CD4-positive, alpha-beta T cell treated with Interleukin-2 at 100 ng/mL for 4 hours (primary cell): ENCODE results near the gene DAZAP1.

Source experiments
- DNase-seq: peaks from one replicate; pipeline ENCODE4 v3.0.0-alpha.2; 2020; ENCODE audit warnings: low spot score

Gene DAZAP1

DNA sequence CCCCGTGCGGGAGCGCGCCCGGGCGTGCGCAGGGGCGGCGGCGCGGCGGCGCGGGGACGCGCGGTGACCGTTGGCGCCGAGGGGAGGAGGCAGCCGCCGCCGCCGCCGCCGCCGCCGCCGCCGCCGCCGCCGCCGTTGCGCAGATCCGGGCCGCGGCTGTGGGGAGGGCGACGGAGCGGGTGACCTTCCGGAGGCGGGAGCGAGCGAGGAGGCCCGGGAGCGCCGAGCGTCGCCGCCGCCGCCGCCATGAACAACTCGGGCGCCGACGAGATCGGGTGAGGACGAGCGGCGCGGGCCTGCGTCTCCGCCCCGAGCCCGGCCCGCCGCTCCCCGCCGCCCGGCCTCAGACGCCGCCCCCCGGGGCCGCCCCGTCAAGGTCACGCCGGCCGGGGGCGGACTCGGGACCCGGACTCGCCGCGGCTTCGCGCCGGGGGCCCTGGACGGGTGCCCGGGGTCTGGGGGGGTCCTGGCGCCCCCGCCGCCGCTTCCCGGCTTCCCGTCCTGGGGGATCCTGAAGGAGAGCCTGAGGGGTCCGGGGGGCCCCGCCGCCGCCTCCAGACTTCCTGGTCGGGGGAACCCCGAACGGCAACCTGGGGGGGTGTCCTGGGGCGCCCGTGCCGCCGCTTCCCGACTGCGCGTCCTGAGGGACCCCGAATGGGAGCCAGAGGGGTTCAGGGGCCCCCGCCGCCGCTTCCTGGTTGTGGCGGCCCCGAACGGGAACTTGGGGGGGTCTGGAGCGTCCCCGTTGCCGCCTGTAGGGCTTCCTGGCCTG lies at the start of gene DAZAP1:
TSS of gene DAZAP1 (plus strand) at position 59 of the 772 bp plus-strand sequence. CDS start at position 247, 188 bp downstream.
- no peak for DNase-seq

GRCh38 chr19:1360126-1360817 lies 47.1 kb upstream of the DAZAP1 start:
- no peak for DNase-seq

GRCh38 chr19:1360818-1361461 lies 46.4 kb upstream of the DAZAP1 start:
- DNase-seq, result no peak

GRCh38 chr19:1361601-1362386 lies 45.6 kb upstream of the DAZAP1 start:
- DNase-seq, result no peak

- DNase-seq, result no peak
Measured at GRCh38 chr19:1362387-1363257, 44.8 kb upstream of the DAZAP1 start.

DNA sequence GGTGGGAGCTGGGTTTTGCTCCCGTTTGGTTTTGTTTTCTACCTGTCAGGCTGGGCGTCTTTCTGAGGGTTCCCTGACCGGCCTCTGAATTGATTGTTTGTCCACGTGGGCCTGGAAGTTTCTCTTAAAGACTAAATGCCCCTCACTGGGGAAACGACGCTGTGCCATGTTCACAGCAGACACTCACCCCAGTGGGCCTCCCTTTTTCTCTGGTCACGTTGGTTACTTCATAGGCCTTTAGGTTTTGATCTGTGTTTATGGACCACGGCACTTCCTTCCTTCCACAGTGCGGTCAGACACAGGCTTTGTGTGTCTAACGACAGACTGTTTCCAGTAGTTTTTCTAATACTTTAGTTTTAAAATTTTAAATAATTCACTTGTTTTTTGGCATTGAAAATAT lies 43.8 kb upstream of the DAZAP1 start:
- peak; percentile 42 for DNase-seq

DNA sequence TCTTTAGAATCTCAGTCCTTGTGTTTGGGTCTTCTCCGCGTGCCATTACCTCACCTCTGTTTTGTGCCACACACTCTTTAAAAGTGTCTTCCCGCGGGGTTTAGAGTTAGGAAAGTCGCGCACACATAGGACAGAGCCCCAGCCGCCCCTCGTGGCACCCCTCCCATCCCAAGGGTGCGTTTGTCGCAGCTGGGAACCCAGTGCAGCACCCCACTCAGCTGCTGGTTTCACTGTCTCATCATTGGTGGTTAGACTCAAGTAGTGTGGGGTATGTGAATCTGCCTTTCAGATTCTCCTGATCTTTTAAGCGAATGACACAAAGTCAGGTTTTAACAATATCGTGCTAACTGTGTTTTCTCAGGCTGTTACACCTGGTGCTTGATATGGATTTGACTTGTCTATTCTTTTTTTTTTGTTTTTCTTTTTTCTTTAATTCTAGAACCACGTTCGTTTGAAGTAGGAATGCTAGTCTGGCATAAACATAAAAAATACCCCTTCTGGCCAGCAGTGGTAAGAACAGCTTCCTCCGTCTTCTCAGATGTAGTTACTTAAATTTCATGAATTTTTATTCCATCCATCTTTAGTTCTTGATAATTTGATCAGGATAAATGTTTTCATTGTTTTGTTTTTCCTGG lies 43.2 kb upstream of the DAZAP1 start:
- DNase-seq, result no peak

DNA sequence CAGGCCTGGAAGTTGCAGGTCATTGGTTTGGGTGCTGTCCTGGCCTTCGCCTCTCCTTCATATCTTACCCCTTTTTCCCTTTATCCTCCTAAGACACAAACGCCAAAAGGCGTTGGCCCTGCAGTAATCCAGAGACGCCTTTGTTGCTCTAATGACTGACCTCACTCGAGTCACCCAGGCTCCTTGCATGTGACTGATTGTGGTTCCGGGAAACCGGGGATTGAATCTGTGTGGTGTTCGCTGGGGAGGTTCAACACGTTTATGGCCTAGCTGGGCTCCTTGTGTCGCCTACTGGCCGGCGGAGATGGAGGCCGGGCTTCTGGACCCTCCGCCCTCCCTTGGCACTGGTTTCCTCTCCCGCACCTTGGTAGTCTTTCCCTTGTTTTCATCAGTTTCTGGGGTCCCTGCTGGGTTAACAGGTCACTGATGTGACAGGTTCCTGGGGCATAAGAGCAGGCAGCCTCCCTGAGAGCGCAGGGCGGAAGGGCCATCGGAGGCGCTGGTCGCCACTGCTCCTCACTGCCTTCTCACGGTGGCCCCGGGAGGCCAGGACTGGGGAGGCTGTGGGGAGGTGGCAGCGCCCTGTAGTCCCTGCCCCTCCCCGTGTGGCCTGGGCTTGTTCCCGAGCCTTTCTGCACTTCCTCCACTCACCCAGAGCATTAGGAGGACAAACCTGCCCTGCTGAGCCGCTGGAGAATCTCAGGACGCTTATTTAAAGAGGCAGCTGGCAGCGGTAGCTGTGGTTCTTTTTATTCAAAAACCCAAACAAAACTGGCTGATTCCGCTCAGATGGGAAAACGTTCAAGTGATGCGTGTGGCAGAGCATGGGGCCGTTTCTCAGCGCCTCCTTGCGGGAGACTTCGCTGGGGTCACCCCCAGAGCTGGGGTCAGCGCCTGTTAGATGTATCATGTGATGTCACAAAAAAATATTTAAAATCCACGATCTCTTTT lies 41.8 kb upstream of the DAZAP1 start:
- DNase-seq, result no peak

DNA sequence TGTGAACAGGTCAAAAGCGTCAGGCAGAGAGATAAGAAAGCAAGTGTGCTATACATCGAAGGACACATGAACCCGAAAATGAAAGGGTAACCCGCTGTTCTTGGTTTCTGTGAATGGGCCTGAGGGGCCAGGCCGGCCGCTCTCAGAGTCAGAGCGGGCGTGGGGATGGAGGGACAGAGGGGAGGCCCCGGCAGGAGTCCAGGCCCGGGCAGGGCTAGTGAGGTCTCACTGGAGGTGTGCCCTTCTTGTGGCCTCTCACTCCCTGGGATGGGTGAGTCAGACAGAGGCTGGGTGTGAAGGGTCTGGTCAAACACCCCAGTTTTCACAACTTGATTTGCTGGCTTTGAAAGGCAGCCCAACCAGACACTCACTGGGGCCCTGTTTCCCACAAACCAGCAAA lies 41.1 kb upstream of the DAZAP1 start:
- no peak for DNase-seq

- DNase-seq, result no peak
Measured at GRCh38 chr19:1366899-1367870, 40.2 kb upstream of the DAZAP1 start.

DNA sequence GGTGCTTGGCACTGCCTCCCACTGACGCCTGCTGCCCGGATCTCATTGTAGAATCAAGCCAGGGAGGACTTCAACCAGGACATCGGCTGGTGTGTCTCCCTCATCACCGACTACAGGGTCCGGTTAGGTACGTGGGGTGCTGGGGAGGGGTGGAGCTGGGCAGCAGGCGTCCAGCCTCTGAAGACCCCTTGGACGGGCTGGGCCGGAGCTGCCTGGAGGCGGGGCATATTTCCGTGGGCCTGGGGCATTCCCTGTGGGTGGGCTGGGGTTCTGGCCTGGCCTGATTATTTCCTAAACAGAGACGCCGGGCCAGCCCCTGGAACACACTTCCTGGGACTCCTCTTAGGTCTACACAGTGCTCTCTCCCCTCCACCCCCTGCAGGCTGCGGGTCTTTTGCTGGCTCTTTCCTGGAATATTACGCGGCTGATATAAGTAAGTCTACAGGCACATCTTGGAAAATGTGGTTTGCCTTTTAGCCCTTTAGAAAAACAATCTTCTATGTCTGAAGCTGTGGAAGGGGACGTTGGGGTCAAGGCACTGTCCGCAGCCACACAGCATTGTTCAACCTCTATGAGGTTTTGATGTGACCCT lies 38.1 kb upstream of the DAZAP1 start:
- no peak for DNase-seq

DNA sequence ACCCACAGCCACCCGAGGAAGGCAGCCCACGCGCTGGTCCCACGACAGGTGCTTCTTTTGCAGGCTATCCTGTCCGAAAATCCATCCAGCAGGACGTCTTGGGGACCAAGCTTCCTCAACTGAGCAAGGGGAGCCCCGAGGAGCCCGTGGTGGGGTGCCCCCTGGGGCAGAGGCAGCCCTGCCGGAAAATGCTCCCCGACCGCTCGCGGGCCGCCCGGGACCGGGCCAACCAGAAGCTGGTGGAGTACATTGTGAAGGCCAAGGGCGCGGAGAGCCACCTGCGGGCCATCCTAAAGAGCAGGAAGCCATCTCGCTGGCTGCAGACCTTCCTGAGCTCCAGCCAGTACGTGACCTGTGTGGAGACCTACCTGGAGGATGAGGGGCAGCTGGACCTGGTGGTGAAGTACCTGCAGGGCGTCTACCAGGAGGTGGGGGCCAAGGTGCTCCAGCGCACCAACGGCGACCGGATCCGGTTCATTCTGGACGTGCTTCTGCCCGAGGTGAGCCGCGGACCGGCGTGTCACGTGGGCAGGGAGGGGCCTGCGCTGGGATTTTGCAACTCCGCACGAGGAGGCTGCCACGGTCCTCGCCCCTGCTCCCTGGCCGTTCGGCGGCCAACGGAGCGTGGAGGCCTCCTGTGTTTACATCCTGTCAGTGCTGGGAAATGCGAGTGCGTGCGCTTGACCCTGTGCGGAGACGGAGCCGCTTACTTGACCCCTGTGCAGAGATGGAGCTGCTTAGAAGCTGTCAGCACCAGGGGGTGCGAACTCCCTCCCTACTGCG lies 36.6 kb upstream of the DAZAP1 start:
- DNase-seq, result no peak

GRCh38 chr19:1373042-1373533 lies 34.3 kb upstream of the DAZAP1 start:
- DNase-seq, result no peak

DNA sequence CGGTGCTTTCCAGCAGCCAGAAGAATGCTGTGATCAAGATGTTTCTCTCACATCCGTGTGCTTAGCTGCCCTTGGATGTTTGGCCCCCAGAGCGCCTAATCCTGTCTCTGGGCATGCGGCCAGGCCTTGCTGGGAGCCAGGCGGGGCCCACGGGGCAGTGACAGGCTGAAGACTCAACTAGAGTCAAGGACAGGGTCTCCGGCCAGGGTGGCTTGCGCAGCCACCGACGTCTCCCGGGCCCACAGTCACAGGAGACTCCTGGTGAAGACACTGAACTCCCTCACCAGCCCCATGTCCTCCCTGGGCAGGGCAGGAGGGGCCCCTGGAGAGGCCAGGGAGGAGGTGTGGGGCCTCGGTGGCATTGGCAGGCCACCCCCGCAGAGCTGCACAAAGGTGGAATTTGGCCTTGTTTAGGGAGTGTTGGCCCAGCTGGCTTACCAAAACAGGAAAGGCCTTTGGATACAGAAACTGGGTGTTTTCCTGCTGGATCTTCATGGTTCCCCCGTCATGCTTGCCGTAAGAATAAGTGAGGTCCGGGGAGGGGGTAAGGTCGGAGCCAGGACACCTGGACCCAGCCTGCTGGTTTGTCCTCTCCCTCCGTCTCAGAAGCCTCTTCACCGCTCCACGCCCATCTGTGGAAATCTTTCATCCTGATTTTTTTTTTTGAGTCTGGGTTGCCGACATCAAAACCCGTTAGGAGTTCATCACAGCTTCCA lies 33.7 kb upstream of the DAZAP1 start:
- DNase-seq, result no peak

DNA sequence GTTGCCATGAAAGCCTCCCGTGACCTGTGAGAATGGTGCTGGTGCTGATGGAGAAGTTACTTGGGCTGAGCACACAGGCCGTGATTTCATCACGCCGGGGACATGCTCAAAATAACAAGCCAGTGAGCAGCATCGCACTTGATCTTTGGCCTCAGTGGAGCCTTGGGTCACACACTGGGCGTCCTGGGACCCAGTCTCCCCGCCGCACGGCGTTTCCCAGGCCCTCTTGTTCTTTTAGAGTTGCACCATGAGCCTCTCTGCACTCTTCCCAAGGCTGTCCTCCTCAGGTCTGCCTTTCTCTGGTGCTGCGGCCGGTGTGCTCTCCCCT lies 33.2 kb upstream of the DAZAP1 start:
- DNase-seq, result no peak

DNA sequence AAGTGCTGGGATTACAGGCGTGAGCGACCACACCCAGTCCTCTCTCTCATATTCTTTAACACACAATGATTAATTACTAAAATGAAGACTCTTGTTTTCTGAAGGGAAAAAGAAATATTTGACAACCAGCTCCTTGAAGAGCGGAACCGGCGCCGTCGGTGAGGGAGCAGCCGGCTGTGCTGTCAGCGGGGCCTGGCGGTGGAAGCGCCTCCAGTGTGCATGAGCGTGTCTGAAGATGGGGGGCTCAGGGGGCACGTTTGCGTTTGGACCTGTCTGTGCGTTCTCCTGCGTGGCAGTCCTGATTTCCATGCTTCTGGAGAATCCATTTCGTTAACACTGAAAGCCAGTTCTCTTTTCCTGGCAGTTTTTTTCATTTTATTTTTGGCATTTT lies 31.0 kb upstream of the DAZAP1 start:
- DNase-seq, result no peak
